Muscle of leg (tissue), 11 donors: ENCODE results near the gene PAIP2. TPM values are rescaled to one million over a fixed set of nuclear protein-coding genes. Genes with fewer than 3 reads are reported as not detected.
"Not testable (repeated sequence)": the region's sequence is repeated elsewhere in the genome, so short reads cannot be mapped to it uniquely, and the experiment has no call there.

Experiments
- DNase-seq: peaks from one replicate; pipeline ENCODE4 v3.0.0; 2013
- H3K27ac ChIP-seq: one replicate; pipeline ENCODE4 v1.5.1; 2013; ENCODE audit warnings: mild to moderate bottlenecking, low read length, control low read depth
- H3K27me3 ChIP-seq: one replicate; pipeline ENCODE4 v1.6.1; 2013; ENCODE audit warnings: low read length; ENCODE audit not compliant: control insufficient read depth, insufficient read depth
- H3K36me3 ChIP-seq: one replicate; pipeline ENCODE4 v1.6.1; 2013; ENCODE audit warnings: low read length; ENCODE audit not compliant: control insufficient read depth, insufficient read depth
- H3K4me1 ChIP-seq: one replicate; pipeline ENCODE4 v1.6.1; 2013; ENCODE audit warnings: low read length; ENCODE audit not compliant: control insufficient read depth, insufficient read depth
- H3K4me3 ChIP-seq: one replicate; pipeline ENCODE4 v1.5.1; 2013; ENCODE audit warnings: low read length, control low read depth
- H3K9me3 ChIP-seq: replicated peaks from 2 replicates; pipeline ENCODE4 v1.6.1; 2013; ENCODE audit warnings: low read depth, low read length; ENCODE audit not compliant: control insufficient read depth
- WGBS: methylation state at CpG from one replicate; pipeline ENCODE4 v1.1.5; 2013; ENCODE audit warnings: missing lambda C conversion rate; ENCODE audit not compliant: insufficient coverage; 5-methylcytosine and 5-hydroxymethylcytosine counted together
- polyA plus RNA-seq, 8 donors: library from polyadenylated mRNA; unstranded; fragments of 120-200 nt; gene quantifications; one replicate each; pipeline versions ENCODE4 v1.2.1 to v1.2.3, GENCODE V29; 2013; ENCODE audit warnings: inconsistent platforms in 1 of 8, low replicate concordance in 1 of 8; ENCODE audit not compliant: insufficient read length in 8 of 8, insufficient read depth in 1 of 8
- total RNA-seq: library from RNA; stranded (reverse); fragments of 120-200 nt; gene quantifications from one replicate; pipeline ENCODE4 v1.2.4, GENCODE V29; 2013

Gene PAIP2
- total and polyA plus RNA-seq, 9 donors: 54.0 to 146 (median 120) TPM

- H3K36me3 ChIP-seq: peaks cover 4% of the 10 kb centered on the region
- no CpG with 5 or more reads among the region's 2 CpGs for WGBS
- H3K27me3 ChIP-seq: no peaks in the 10 kb centered on the region
- H3K27ac ChIP-seq: no peak overlapping the region
- H3K9me3 ChIP-seq: no peaks in the 10 kb centered on the region
- no peak for DNase-seq
- H3K4me3 ChIP-seq: no peak overlapping the region
- peaks cover 19% of the 10 kb centered on the region for H3K4me1 ChIP-seq
These were observed 44.1 kb upstream of the PAIP2 start for GRCh38 chr5:139297439-139298133.

- peaks cover 15% of the 10 kb centered on the region for H3K4me1 ChIP-seq
- WGBS: 72% methylated on average over 3 of the region's 11 CpGs
- H3K27me3 ChIP-seq: no peaks in the 10 kb centered on the region
- DNase-seq: no peak
- H3K4me3 ChIP-seq: no peak overlapping the region
- H3K27ac ChIP-seq: no peak overlapping the region
- no peaks in the 10 kb centered on the region for H3K9me3 ChIP-seq
- peaks cover 4% of the 10 kb centered on the region for H3K36me3 ChIP-seq
These were observed 43.4 kb upstream of the PAIP2 start for GRCh38 chr5:139298242-139298641.

DNA sequence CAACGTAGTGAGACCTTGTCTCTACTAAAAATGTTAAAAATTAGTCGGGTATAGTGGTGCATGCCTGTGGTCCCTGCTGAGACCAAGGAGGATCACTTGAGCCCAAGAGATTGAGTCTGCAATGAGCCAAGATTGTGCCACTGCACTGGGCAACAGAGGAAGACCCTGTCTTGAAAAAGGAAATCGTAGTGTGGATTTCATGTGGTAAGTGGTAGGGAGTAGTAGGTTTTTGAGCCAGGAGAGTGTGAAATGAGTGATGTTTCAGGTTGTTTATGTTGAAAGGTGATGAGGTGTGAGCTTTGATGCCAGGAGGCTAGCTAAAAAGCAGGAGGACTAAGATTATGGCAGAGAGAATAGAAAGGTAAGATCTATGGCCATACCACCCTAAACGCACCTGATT is 42.2 kb upstream of the PAIP2 start:
- no peaks in the 10 kb centered on the region for H3K9me3 ChIP-seq
- 68% methylated on average over 3 of the region's 4 CpGs for WGBS
- peaks cover 4% of the 10 kb centered on the region for H3K36me3 ChIP-seq
- DNase-seq: no peak
- no peak overlapping the region for H3K4me3 ChIP-seq
- H3K4me1 ChIP-seq: peaks cover 14% of the 10 kb centered on the region
- no peak overlapping the region for H3K27ac ChIP-seq
- no peaks in the 10 kb centered on the region for H3K27me3 ChIP-seq

- Histone ChIP-seq H3K27me3 (no peaks in the 10 kb centered on the region), H3K36me3 (peaks cover 4% of the 10 kb centered on the region), H3K27ac (no peak overlapping the region), H3K4me1 (peaks cover 7% of the 10 kb centered on the region), H3K9me3 (no peaks in the 10 kb centered on the region), H3K4me3 (no peak overlapping the region)
- WGBS: 70% methylated on average over 2 of the region's 7 CpGs
- no peak for DNase-seq
These were observed 39.7 kb upstream of the PAIP2 start for GRCh38 chr5:139301808-139302499.

DNA sequence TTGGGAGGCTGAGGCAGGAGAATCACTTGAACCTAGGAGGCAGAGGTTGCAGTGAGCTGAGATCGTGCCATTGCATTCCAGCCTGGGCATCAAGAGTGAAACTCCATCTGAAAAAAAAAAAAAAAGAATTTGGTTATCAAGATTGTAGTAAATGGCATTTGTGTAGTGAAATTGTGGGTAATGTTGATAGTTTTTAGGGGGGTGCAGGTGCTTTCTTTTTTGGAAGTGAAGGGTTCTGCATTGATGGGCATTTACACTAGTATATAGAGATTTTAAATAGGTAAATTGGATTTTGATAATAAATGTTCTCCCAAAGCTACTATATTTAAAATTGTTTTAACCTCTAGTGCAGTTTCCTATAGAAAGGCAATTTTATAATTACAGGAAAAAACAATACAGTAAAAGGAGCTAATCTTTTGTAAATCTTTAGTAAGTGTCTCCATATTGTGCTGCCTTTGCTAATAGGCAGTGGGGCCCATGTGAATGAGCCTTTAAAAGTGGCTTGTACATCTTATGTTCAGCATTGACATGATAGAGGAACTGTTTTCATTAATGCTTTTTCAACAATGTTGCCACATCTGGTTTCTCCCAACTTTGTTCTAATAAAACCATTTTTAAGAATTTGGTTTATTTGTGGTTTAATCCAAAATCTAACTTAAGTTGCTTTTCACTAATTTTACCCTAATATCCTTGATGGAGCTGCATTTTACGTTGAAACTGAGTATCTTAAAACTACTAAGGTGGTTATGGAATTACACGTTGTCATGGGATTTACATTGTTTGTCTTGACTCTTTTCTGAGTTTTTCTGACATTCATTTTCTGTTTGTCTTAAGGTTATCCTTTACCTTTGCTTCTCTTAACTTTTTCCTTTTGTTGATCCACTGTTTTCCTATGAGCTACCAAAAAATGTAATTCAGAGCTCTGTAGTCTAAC is 37.0 kb upstream of the PAIP2 start:
- Histone ChIP-seq H3K27me3 (no peaks in the 10 kb centered on the region), H3K4me1 (peaks cover 3% of the 10 kb centered on the region), H3K36me3 (peaks cover 6% of the 10 kb centered on the region), H3K4me3 (no peak overlapping the region), H3K9me3 (no peaks in the 10 kb centered on the region), H3K27ac (no peak overlapping the region)
- DNase-seq: no peak
- WGBS: 60% methylated on average over 1 of the region's 3 CpGs

- DNase-seq: no peak
- no peaks in the 10 kb centered on the region for H3K27me3 ChIP-seq
- no peak overlapping the region for H3K27ac ChIP-seq
- H3K4me1 ChIP-seq: no peaks in the 10 kb centered on the region
- WGBS: no CpG with 5 or more reads among the region's 1 CpG
- no peaks in the 10 kb centered on the region for H3K9me3 ChIP-seq
- peaks cover 6% of the 10 kb centered on the region for H3K36me3 ChIP-seq
- no peak overlapping the region for H3K4me3 ChIP-seq
These were observed 35.5 kb upstream of the PAIP2 start for GRCh38 chr5:139306197-139306596.

DNA sequence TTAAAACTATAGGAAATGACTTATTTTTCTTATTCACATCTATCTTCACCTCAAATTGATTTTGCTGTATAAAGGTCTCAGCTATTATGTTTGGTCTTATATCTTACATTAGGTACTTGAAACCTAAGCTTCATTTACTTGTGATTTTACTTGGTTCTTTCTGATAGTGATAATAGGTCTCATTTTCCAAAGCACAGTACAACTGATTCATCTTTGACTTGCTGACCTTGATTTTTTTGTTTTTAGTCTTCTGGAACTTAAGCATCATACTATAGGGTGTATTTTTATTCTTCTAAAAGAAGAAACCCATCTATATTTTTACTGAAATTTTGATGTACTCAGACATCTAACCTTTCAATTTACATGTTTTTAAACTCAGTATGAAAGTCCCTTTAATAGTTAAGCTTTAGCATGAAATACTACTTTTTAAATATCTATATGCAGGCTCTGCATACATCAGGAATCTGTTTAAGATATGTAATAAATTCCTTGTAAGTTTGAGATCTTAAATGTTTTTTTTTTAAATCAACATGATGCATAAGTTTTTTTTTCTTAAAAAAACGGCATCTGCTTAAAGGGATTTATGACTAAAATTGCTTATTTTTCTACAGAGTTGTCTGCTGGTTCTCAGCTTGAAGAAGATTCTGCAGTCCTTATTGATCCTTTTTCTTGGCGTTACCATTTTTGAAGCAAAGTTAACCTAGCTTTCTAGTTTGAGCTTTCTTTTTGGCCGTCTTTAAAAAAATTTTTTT is 34.9 kb upstream of the PAIP2 start:
- WGBS: no CpG with 5 or more reads among the region's 3 CpGs
- no peak for DNase-seq
- Histone ChIP-seq H3K27ac (no peak overlapping the region), H3K4me3 (no peak overlapping the region), H3K9me3 (no peaks in the 10 kb centered on the region), H3K4me1 (no peaks in the 10 kb centered on the region), H3K36me3 (peaks cover 5% of the 10 kb centered on the region), H3K27me3 (no peaks in the 10 kb centered on the region)

DNA sequence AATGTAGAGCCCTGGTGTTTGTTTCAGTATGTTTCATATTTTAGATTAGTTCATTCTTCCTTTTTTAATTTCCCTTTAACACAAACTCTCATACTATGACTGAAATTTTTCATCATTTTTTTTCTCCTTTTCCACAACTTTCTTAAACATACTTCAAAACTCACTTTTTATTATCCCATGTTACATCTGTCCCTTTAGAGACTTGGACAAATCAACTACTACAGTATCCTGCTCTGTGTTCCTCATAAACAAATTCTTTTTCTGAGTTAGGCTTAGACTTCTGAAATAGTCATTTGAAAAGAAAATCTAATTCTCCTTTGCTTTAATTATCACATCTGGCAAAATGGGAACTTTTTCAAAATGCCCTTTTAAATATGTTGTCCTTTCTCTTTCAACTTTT is 32.9 kb upstream of the PAIP2 start:
- Histone ChIP-seq H3K9me3 (no peaks in the 10 kb centered on the region), H3K27me3 (no peaks in the 10 kb centered on the region), H3K27ac (no peak overlapping the region), H3K36me3 (peaks cover 6% of the 10 kb centered on the region), H3K4me3 (no peak overlapping the region), H3K4me1 (peaks cover 2% of the 10 kb centered on the region)
- DNase-seq: no peak

- H3K9me3 ChIP-seq, H3K4me1 ChIP-seq, H3K4me3 ChIP-seq, DNase-seq, H3K36me3 ChIP-seq, H3K27ac ChIP-seq, H3K27me3 ChIP-seq: not testable (repeated sequence)
- 92% methylated on average over 7 of the region's 9 CpGs for WGBS
These were observed 30.9 kb upstream of the PAIP2 start for GRCh38 chr5:139310715-139311186.
